ENCODE data around the gene MAP4K2.

The MAP4K2 gene

DNA sequence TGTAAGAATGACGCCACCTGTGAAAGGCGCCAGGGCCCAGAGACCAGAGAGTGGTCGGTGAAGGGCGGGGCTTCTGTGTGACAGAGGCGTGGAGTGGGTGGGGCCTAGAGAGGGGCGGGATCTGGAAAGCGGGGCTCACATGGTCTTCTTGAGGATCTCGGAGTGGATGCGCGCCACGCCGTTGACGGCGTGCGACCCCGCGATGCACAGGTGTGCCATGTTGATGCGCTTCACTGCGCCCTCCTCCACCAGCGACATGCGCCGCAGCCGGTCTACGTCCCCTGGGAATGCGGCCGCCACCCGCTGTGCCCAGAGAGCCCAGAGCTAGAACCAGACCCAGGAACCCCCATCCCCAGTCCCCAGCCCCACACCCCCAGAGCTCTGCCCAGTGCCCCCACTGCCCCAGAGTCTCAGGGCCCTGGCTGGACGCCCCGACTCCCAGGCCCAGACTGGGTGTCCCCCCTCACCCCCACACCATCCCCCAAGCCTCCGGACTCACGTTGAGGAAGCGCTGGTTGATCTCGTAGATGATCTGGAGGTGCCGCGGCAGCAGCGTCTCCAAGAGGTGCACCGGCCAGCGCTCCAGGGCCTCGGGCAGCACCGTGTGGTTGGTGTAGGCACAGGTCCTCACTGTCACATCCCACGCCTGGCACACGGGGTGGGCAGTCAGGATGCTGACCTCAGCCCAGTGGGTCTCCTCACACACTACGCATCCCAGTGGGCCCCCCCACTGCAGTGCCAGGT lies 49.5 kb downstream of the MAP4K2 start:
- no peaks in the 10 kb centered on the region for H3K9me3 ChIP-seq (ENCODE audit: low read length)
- H3K27ac ChIP-seq (ENCODE audit: low read depth, low read length), result no peak overlapping the region
- H3K4me1 ChIP-seq (ENCODE audit: insufficient read depth, low read length), result peaks cover 3% of the 10 kb centered on the region
- H3K9ac ChIP-seq (ENCODE audit: low read length), result no peak overlapping the region
- H3K4me3 ChIP-seq (ENCODE audit: low read depth in 1 of 2, low read length in 2 of 2), result no peak overlapping the region
- peaks cover 44% of the 10 kb centered on the region for H3K36me3 ChIP-seq (ENCODE audit: insufficient read depth, low read length)
- H3K27me3 ChIP-seq (ENCODE audit: control insufficient read depth in 1 of 2, insufficient read depth in 2 of 2, low read length in 2 of 2), result no peaks in the 10 kb centered on the region

DNA sequence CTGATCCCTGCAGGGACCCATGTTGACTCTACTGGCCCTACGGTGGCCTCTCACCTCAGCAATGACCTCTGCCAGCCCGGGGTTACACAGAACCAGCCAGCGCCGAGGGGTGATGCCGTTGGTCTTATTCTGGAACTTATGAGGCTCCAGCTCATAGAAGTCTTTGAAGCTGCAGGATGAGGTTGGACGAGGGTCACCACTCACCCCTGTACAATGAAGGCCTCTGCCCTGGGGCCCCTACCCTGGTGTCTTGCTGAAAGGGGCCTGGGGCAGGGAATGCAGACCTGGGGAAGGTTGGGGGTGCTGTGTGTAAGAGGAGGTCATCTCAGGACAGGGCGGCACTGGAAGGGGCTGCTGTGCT lies 50.0 kb downstream of the MAP4K2 start:
- Histone ChIP-seq H3K9me3 (ENCODE audit: low read length) (no peaks in the 10 kb centered on the region), H3K27me3 (ENCODE audit: control insufficient read depth in 1 of 2, insufficient read depth in 2 of 2, low read length in 2 of 2) (no peaks in the 10 kb centered on the region), H3K36me3 (ENCODE audit: insufficient read depth, low read length) (peaks cover 44% of the 10 kb centered on the region), H3K4me1 (ENCODE audit: insufficient read depth, low read length) (no peaks in the 10 kb centered on the region), H3K27ac (ENCODE audit: low read depth, low read length) (no peak overlapping the region), H3K4me3 (ENCODE audit: low read depth in 1 of 2, low read length in 2 of 2) (no peak overlapping the region), H3K9ac (ENCODE audit: low read length) (no peak overlapping the region)

DNA sequence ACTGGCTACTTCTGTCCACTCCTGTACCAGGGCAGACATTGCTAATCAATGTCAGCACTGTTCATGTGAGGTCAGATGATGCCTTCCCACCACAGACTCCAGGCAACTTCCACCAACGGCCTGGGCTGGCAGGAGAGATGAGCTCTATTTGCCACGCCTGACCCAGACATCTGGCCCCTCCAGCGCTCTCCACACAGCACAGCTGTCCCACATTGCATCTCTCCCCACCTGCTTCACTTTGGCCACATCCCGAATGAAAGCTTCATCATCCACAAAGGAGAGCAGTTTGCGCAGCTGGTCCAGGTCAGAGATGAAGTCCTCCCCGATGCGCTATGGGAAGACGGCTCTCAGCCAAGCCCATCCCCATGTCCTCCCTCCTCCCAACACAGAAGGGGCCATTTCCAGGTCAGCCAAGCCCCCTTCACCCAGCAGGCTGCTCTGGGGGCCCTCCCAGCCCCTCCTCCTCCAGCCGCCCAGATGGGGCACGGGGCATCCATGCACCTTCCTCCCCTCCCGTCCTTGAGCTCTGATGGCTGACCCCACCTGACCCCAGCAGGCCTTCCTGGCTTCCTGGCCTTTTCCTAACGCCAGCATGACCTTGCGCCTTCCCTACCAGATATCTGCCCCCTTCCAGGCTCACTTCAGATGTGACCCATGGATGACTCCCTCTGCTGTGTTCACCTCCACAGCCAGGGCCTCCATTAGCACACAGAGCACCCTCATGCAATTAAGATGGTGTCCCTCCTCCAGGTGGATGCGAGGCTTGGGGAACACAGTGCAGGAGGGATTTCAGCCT lies 50.6 kb downstream of the MAP4K2 start:
- no peak overlapping the region for H3K27ac ChIP-seq (ENCODE audit: low read depth, low read length)
- no peak overlapping the region for H3K4me3 ChIP-seq (ENCODE audit: low read depth in 1 of 2, low read length in 2 of 2)
- H3K4me1 ChIP-seq (ENCODE audit: insufficient read depth, low read length), result no peaks in the 10 kb centered on the region
- no peaks in the 10 kb centered on the region for H3K27me3 ChIP-seq (ENCODE audit: control insufficient read depth in 1 of 2, insufficient read depth in 2 of 2, low read length in 2 of 2)
- peaks cover 44% of the 10 kb centered on the region for H3K36me3 ChIP-seq (ENCODE audit: insufficient read depth, low read length)
- H3K9me3 ChIP-seq (ENCODE audit: low read length), result no peaks in the 10 kb centered on the region
- no peak overlapping the region for H3K9ac ChIP-seq (ENCODE audit: low read length)

DNA sequence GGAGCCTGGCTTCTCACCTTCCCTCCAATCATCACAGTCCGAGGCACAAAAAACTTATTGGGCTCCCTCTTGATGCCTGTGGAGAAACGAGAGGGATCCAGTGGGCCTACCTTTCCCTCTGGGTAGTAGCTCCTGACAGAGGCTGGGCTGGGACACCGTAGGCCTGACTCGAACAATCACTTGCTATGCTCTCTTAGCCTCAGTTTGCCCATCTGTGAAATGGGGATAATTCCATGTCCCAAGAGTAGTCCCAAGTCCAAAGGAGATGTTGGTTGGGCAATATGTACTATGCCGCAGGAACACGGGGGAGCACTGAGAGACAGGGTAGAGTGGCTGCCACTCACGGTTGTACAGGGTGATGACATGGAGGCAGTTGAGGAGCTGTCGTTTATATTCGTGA lies 51.4 kb downstream of the MAP4K2 start:
- Histone ChIP-seq H3K36me3 (ENCODE audit: insufficient read depth, low read length) (peaks cover 42% of the 10 kb centered on the region), H3K9me3 (ENCODE audit: low read length) (no peaks in the 10 kb centered on the region), H3K9ac (ENCODE audit: low read length) (no peak overlapping the region), H3K27ac (ENCODE audit: low read depth, low read length) (no peak overlapping the region), H3K4me3 (ENCODE audit: low read depth in 1 of 2, low read length in 2 of 2) (no peak overlapping the region), H3K4me1 (ENCODE audit: insufficient read depth, low read length) (no peaks in the 10 kb centered on the region), H3K27me3 (ENCODE audit: control insufficient read depth in 1 of 2, insufficient read depth in 2 of 2, low read length in 2 of 2) (no peaks in the 10 kb centered on the region)

DNA sequence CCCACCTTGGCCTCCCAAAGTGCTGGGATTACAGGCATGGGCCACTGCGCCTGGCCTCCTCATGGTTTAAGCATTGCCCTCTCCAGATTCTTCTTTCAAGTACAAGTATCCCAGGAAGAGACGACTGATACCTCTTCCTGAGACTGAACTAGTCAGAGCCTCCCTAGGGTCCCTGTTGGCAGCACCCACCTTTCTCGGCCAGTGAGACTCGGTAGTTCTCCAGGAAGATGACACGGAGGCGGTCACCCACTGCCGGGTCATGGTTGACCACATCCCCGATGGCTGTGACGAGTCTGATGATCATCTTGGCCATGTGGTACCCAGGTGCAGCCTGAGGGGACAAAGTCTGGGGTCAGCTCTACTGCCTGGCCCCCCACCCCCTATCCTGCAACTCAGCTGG lies 51.9 kb downstream of the MAP4K2 start:
- Histone ChIP-seq H3K9me3 (ENCODE audit: low read length) (no peaks in the 10 kb centered on the region), H3K27me3 (ENCODE audit: control insufficient read depth in 1 of 2, insufficient read depth in 2 of 2, low read length in 2 of 2) (no peaks in the 10 kb centered on the region), H3K9ac (ENCODE audit: low read length) (no peak overlapping the region), H3K4me1 (ENCODE audit: insufficient read depth, low read length) (no peaks in the 10 kb centered on the region), H3K4me3 (ENCODE audit: low read depth in 1 of 2, low read length in 2 of 2) (no peak overlapping the region), H3K36me3 (ENCODE audit: insufficient read depth, low read length) (peaks cover 38% of the 10 kb centered on the region), H3K27ac (ENCODE audit: low read depth, low read length) (no peak overlapping the region)

DNA sequence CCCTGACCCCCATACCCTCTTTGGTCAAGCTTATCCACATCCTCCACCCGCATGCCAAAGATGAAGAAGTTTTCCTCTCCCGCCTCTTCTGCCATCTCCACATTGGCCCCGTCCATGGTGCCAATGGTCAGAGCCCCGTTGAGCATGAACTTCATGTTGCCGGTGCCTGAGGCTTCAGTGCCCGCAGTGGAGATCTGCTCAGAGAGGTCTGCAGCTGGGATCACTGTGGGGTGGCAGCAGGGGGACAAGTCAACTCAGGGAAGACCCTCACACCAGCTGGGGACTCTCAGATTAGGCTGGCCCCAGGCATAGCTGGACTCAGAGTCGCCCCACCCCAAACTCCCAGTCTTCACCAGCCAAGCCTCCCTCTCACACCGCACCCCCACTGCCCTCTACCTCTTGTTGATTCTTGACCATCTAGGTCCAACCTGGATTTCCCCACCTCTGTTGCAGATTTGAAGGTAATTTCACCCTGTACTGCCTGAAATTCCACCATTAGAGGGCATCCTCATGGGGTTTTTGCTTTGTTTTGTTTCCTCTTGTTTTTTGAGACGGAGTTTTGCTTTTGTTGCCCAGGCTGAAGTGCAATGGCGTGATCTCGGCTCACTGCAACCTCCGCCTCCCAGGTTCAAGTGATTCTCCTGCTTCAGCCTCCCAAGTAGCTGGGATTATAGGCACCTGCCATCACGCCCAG lies 52.5 kb downstream of the MAP4K2 start:
- no peak overlapping the region for H3K27ac ChIP-seq (ENCODE audit: low read depth, low read length)
- H3K4me1 ChIP-seq (ENCODE audit: insufficient read depth, low read length), result no peaks in the 10 kb centered on the region
- no peaks in the 10 kb centered on the region for H3K27me3 ChIP-seq (ENCODE audit: control insufficient read depth in 1 of 2, insufficient read depth in 2 of 2, low read length in 2 of 2)
- H3K9ac ChIP-seq (ENCODE audit: low read length), result no peak overlapping the region
- peaks cover 38% of the 10 kb centered on the region for H3K36me3 ChIP-seq (ENCODE audit: insufficient read depth, low read length)
- no peak overlapping the region for H3K4me3 ChIP-seq (ENCODE audit: low read depth in 1 of 2, low read length in 2 of 2)
- no peaks in the 10 kb centered on the region for H3K9me3 ChIP-seq (ENCODE audit: low read length)

DNA sequence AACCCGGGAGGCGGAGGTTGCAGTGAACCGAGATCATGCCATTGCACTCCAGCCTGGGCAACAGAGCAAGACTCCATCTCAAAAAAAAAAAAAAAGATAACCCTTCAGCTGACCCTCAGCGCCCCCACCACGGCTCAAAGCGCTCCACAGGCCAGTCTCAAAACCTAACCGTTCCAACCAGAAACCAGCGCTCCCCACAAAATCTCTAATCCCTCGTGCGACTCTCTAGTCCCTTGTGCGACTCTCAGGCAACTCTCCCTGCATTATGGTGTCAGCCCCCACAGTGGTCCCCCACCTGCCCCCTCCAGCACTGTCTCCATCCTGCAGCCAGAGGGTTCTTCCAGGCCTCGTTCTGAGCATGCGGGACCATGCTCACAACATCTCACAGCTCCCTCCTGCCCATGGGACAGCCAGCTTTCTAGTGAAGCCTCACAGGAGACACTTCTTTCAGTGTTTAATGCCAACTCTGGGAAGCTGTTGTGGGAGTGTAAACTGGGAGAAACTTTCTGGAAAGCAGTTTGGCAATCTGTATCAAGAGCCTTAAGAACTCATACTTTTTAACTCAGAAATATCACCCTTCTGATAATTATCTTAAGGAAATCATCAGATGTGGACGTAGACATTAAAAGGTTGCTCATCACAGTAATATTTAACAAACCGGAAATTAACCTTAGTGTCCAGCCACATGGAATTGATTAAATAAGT lies 54.9 kb downstream of the MAP4K2 start:
- H3K27ac ChIP-seq (ENCODE audit: low read depth, low read length), result no peak overlapping the region
- peaks cover 11% of the 10 kb centered on the region for H3K4me1 ChIP-seq (ENCODE audit: insufficient read depth, low read length)
- no peak overlapping the region for H3K9ac ChIP-seq (ENCODE audit: low read length)

DNA sequence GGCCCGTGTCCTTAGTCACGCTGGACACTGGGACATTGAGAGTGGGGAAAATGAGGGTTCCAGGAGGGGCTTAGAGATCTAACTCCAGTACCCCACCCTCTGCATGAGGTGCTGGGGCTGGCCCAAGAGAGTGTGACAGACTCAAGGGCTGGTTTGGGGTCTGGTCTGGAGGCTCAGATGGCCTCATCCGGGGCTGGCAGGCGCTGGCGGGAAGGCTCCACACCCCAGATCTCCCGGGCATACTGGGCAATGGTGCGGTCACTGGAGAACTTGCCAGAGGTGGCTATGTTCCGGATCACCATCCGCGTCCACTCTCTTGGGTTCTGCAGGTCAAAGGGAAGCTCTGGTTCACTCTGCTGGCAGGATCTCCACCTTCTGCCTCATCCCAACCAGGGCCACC lies 56.5 kb downstream of the MAP4K2 start:
- Histone ChIP-seq H3K9me3 (ENCODE audit: low read length) (no peaks in the 10 kb centered on the region), H3K36me3 (ENCODE audit: insufficient read depth, low read length) (peaks cover 12% of the 10 kb centered on the region), H3K9ac (ENCODE audit: low read length) (peak overlapping the region; percentile 11), H3K4me1 (ENCODE audit: insufficient read depth, low read length) (peaks cover 21% of the 10 kb centered on the region), H3K27me3 (ENCODE audit: control insufficient read depth in 1 of 2, insufficient read depth in 2 of 2, low read length in 2 of 2) (peaks cover 0 to 7% of the 10 kb centered on the region in 2 donors), H3K4me3 (ENCODE audit: low read depth in 1 of 2, low read length in 2 of 2) (no peak overlapping the region), H3K27ac (ENCODE audit: low read depth, low read length) (peak overlapping the region; percentile 94)

More for the DNA sequence above, 54.9 kb downstream of the MAP4K2 start:
- Histone ChIP-seq H3K4me3 (ENCODE audit: low read depth in 1 of 2, low read length in 2 of 2) (no peak overlapping the region), H3K36me3 (ENCODE audit: insufficient read depth, low read length) (peaks cover 28% of the 10 kb centered on the region), H3K9me3 (ENCODE audit: low read length) (no peaks in the 10 kb centered on the region), H3K27me3 (ENCODE audit: control insufficient read depth in 1 of 2, insufficient read depth in 2 of 2, low read length in 2 of 2) (peaks cover 0 to 6% of the 10 kb centered on the region in 2 donors)

DNA sequence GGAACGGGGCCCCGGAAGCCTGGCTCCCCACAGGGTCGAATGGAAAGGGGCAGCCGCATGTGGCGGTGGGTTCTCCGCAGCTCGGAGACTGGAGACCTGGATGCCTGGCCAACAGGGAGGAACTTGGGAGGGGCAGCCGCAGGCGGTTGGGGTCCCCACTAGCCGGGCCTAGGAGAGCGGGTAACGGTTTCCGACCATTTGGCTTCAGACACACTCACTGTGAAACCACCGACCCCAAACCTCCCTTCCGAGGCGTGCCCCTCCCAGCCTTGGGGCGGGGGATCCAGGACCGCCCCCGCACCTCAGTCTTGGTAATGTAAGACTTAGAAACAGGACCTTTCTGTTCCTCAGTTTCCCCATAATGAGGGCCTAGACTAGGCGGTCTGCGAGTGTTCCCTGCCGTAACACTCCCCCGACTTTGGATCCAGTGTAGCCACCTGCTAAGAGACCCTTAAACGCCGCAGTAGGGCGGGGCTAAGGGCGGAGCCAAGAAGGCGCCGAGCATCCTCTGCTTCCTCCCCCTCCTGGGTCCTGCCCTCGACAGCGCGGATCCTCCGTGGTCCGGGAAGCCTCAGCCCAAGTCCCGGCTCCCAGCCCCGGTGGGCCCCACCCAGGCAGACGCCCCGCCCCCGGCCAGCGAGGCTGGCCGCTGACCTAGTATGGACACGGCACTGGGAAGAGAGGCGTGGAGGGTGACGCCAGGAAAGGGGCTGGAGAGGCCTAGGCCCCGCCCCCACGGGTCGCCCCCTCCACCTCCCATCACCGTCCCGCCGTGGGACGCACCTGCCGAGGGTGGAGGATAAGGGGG lies 57.3 kb downstream of the MAP4K2 start:
- Histone ChIP-seq H3K27ac (ENCODE audit: low read depth, low read length) (peak overlapping the region; percentile 94), H3K4me1 (ENCODE audit: insufficient read depth, low read length) (peaks cover 26% of the 10 kb centered on the region), H3K4me3 (ENCODE audit: low read depth in 1 of 2, low read length in 2 of 2) (peak overlapping the region; percentile 64 to 74)

DNA sequence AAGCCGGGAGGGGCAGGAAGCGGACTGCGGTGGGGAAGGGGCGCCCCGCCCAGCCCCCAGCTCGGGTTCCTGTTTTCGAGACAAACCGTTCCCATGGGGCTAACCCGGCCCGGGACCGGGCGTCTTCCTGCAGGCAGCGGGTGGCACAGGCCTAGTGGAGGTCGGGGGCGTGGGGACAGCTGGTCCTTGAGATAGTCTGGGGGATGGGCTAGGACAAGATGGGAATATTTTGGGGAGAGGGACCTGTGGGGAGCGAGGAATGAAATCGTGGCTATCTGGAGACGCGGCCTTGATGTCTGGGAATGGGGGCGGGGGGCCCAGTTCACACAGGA lies 57.9 kb downstream of the MAP4K2 start:
- Histone ChIP-seq H3K9ac (ENCODE audit: low read length) (peak overlapping the region; percentile 78), H3K4me1 (ENCODE audit: insufficient read depth, low read length) (peaks cover 26% of the 10 kb centered on the region), H3K27me3 (ENCODE audit: control insufficient read depth in 1 of 2, insufficient read depth in 2 of 2, low read length in 2 of 2) (peaks cover 0 to 7% of the 10 kb centered on the region in 2 donors), H3K36me3 (ENCODE audit: insufficient read depth, low read length) (peaks cover under 1% of the 10 kb centered on the region), H3K27ac (ENCODE audit: low read depth, low read length) (peak overlapping the region; percentile 92), H3K9me3 (ENCODE audit: low read length) (no peaks in the 10 kb centered on the region), H3K4me3 (ENCODE audit: low read depth in 1 of 2, low read length in 2 of 2) (peak overlapping the region; percentile 64 to 74)

More for the DNA sequence above, 57.3 kb downstream of the MAP4K2 start:
- H3K27me3 ChIP-seq (ENCODE audit: control insufficient read depth in 1 of 2, insufficient read depth in 2 of 2, low read length in 2 of 2), result peaks cover 0 to 7% of the 10 kb centered on the region in 2 donors
- H3K36me3 ChIP-seq (ENCODE audit: insufficient read depth, low read length), result peaks cover 6% of the 10 kb centered on the region
- H3K9ac ChIP-seq (ENCODE audit: low read length), result peak overlapping the region; percentile 78
- no peaks in the 10 kb centered on the region for H3K9me3 ChIP-seq (ENCODE audit: low read length)

All from muscle layer of colon (tissue), 2 donors.